Activated CD4-positive, alpha-beta T cell treated with anti-CD3 and anti-CD28 coated beads, Interleukin-2, amount 10 ng/mL, durations not matched to agents 24 days and 14 days (primary cell): ENCODE measurements around the gene ZNF750. TPM values are rescaled to one million over a fixed set of nuclear protein-coding genes. Genes with fewer than 3 reads are reported as not detected.

Experiments used
- DNase-seq: peaks from one replicate; pipeline ENCODE4 v3.0.0; 2022
- H3K27ac Mint-ChIP-seq: one replicate; pipeline ENCODE4 v1.8.0; 2022; ENCODE audit warnings: mild to moderate bottlenecking, mixed read lengths
- H3K27me3 Mint-ChIP-seq: one replicate; pipeline ENCODE4 v1.8.0; 2022; ENCODE audit warnings: mixed read lengths
- H3K36me3 Mint-ChIP-seq: one replicate; pipeline ENCODE4 v1.8.0; 2022; ENCODE audit warnings: low read depth, mild to moderate bottlenecking, mixed read lengths
- H3K4me1 Mint-ChIP-seq: one replicate; pipeline ENCODE4 v1.8.0; 2021; ENCODE audit warnings: mixed read lengths
- H3K4me3 Mint-ChIP-seq: one replicate; pipeline ENCODE4 v1.8.0; 2022; ENCODE audit warnings: mild to moderate bottlenecking, moderate library complexity, mixed read lengths
- H3K9me3 Mint-ChIP-seq: one replicate; pipeline ENCODE4 v1.8.0; 2021; ENCODE audit warnings: mixed read lengths
- intact Hi-C: fragments of 100-400 bp; cut with micrococcal nuclease; formaldehyde crosslinking; loops from one replicate; pipeline ENCODE4 v1.15.1; 2023
- total RNA-seq: library from RNA; stranded (reverse); gene quantifications from 2 replicates; pipeline ENCODE4 v1.2.3, GENCODE V29; 2022

Gene ZNF750
- total RNA-seq, 1 donor from 2014 or later = not detected

- intact Hi-C loops = no loop called here
- Mint-ChIP-seq H3K27me3 (no peaks in the 10 kb centered on the region), H3K27ac (peak overlapping the region; percentile 41), H3K9me3 (no peaks in the 10 kb centered on the region), H3K4me1 (peaks cover 66% of the 10 kb centered on the region), H3K4me3 (no peak overlapping the region), H3K36me3 (peaks cover 34% of the 10 kb centered on the region)
- DNase-seq = no peak
These were observed 38.7 kb upstream of the ZNF750 start for GRCh38 chr17:82878527-82878926.

DNA sequence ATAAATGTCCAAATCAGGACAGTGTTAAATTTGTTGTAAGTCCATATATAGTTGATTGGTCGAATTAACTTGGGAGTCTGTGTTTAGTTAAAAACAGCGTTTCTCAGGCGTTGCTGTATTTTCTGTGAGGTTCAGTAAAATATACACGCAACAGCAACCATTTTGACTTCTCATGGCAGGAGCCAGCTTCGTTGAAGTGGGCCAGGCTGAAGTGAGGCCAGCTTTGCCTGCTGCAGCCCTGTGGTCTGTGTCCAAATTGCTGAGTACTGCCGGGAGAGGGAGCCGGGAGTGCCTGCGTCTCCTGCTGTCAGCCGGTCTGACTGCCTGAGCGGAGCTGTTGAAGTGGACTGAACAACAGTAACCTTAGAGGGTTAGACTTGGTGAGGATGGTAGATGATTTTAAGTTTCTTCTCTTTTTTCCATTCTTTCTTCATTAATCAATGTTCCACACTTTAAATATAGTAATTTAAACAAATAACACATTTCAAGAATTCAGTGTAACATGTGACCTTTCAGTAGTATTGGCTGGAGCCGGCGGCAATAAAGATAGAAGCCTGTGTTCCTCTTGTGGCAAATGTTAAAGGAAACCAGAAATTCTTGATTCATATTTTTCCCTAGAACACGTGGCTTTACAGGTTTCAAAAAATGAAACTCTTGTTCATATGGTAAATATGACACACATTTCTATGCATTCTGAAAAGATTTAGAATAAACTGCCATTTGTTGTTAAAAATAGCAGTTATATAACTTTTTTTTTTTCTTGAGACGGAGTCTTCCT is 37.0 kb upstream of the ZNF750 start:
- Mint-ChIP-seq H3K27ac (peak overlapping the region; percentile 57), H3K27me3 (no peaks in the 10 kb centered on the region), H3K36me3 (peaks cover 38% of the 10 kb centered on the region), H3K4me1 (peaks cover 55% of the 10 kb centered on the region), H3K4me3 (no peak overlapping the region), H3K9me3 (no peaks in the 10 kb centered on the region)
- intact Hi-C loops = loop anchor here (2.0 kb wide), 1 partner anchor 14 kb away; no protein-coding TSS in a partner anchor
- DNase-seq = no peak

- peaks cover 41% of the 10 kb centered on the region for H3K36me3 Mint-ChIP-seq
- H3K9me3 Mint-ChIP-seq = no peaks in the 10 kb centered on the region
- peaks cover 53% of the 10 kb centered on the region for H3K4me1 Mint-ChIP-seq
- no peak for DNase-seq
- no peak overlapping the region for H3K27ac Mint-ChIP-seq
- H3K27me3 Mint-ChIP-seq = no peaks in the 10 kb centered on the region
- H3K4me3 Mint-ChIP-seq = peak overlapping the region; percentile 37
- intact Hi-C loops = loop anchor here (2.0 kb wide), 1 partner anchor 13 kb away; no protein-coding TSS in a partner anchor
These were observed 36.3 kb upstream of the ZNF750 start for GRCh38 chr17:82876149-82876548.

GRCh38 chr17:82875407-82875856 is 35.6 kb upstream of the ZNF750 start:
- peaks cover 46% of the 10 kb centered on the region for H3K36me3 Mint-ChIP-seq
- no peak overlapping the region for H3K4me3 Mint-ChIP-seq
- intact Hi-C loops = no loop called here
- H3K4me1 Mint-ChIP-seq = peaks cover 52% of the 10 kb centered on the region
- H3K9me3 Mint-ChIP-seq = no peaks in the 10 kb centered on the region
- H3K27ac Mint-ChIP-seq = no peak overlapping the region
- H3K27me3 Mint-ChIP-seq = no peaks in the 10 kb centered on the region
- DNase-seq = no peak

- no peak overlapping the region for H3K4me3 Mint-ChIP-seq
- no peaks in the 10 kb centered on the region for H3K27me3 Mint-ChIP-seq
- no peak overlapping the region for H3K27ac Mint-ChIP-seq
- no peak for DNase-seq
- H3K4me1 Mint-ChIP-seq = peaks cover 49% of the 10 kb centered on the region
- intact Hi-C loops = no loop called here
- H3K36me3 Mint-ChIP-seq = peaks cover 41% of the 10 kb centered on the region
- no peaks in the 10 kb centered on the region for H3K9me3 Mint-ChIP-seq
These were observed 34.4 kb upstream of the ZNF750 start for GRCh38 chr17:82874011-82874835.

- Mint-ChIP-seq H3K4me1 (peaks cover 45% of the 10 kb centered on the region), H3K27ac (no peak overlapping the region)
- intact Hi-C loops = no loop called here
These were observed 33.7 kb upstream of the ZNF750 start for GRCh38 chr17:82873521-82873920.

GRCh38 chr17:82872591-82873520 is 33.0 kb upstream of the ZNF750 start:
- DNase-seq = no peak
- H3K36me3 Mint-ChIP-seq = peaks cover 35% of the 10 kb centered on the region
- no peak overlapping the region for H3K4me3 Mint-ChIP-seq
- intact Hi-C loops = no loop called here
- H3K9me3 Mint-ChIP-seq = no peaks in the 10 kb centered on the region
- H3K27ac Mint-ChIP-seq = no peak overlapping the region
- no peaks in the 10 kb centered on the region for H3K27me3 Mint-ChIP-seq
- peaks cover 42% of the 10 kb centered on the region for H3K4me1 Mint-ChIP-seq

More at GRCh38 chr17:82873521-82873920, 33.7 kb upstream of the ZNF750 start:
- peaks cover 38% of the 10 kb centered on the region for H3K36me3 Mint-ChIP-seq
- no peak for DNase-seq
- no peak overlapping the region for H3K4me3 Mint-ChIP-seq
- H3K9me3 Mint-ChIP-seq = no peaks in the 10 kb centered on the region
- H3K27me3 Mint-ChIP-seq = no peaks in the 10 kb centered on the region

DNA sequence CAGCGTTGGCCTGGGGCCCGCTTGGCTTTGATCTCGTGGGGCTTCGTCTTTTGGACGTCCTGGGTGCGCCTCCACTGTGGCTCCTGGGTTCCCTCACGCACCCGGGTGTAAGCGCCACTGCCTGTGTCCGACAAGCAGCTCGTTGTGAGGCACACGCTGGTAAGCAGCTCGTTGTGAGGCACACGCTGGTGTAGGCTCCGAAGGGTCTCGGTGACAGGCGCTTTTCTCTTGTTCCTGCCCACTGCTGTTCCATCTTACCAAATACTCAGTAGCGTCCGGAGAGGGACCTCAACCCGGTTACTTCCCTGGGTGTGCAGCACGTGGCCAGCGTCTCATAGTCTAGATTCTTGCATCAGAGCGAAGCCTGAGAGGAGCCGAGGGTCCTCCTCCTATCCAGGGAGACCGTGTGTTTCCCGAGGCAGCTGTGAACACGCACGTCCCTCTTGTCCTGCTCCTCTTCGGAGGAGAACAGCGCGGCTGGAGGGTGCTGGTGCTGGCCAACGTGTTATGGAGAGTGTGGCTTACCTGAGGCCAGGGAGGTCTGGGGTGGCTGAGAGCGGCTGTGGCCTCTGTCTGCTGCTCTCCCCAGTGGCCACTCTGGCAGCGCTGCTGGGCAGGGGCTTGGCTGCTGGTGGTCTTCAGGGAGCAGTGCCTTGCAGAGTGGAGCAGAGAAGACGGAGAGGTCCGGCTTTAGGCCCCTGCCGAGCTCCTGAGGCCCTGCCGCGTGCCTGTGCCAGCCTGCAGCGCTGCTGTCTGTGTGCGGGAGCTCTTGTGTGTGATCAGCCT is 32.1 kb upstream of the ZNF750 start:
- intact Hi-C loops = no loop called here
- Mint-ChIP-seq H3K4me3 (no peak overlapping the region), H3K4me1 (peaks cover 42% of the 10 kb centered on the region), H3K27ac (no peak overlapping the region), H3K27me3 (no peaks in the 10 kb centered on the region), H3K9me3 (no peaks in the 10 kb centered on the region), H3K36me3 (peaks cover 37% of the 10 kb centered on the region)
- no peak for DNase-seq

DNA sequence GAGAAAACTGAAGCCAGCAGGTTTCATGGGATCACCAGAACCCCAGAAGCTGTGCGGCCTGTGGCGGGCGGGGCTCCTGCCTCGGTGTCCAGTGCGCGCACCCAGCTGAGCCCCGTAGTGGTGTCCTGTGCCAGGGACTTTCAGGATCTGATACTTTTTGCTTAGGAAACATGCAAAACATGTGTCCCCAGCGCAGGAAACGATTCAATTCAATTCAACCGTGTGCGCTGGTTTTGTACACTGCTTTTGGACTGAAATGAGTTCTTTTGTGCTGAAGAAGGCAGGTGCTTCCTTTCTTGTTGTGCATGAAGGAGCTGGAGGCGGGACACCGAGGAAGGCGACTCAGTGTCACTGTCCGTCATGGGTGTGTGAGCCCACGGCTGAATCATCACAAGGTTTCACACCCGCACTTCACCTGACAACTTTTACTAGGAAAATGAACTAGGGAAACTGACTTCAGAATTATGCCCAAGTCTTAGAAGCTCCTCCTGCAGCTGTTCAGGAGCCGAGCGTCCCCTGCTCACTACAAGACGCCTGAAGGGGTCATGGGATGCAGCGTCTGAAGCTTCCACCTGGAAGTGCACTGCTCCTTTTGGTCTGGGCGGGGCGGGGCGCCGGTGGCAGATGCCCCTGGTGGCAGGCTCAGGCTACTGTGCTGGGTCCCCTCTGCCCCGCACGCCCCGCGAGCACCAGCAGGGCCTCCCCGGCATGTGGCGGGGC is 31.4 kb upstream of the ZNF750 start:
- peaks cover 37% of the 10 kb centered on the region for H3K36me3 Mint-ChIP-seq
- peak overlapping the region; percentile 65 for H3K27ac Mint-ChIP-seq
- no peaks in the 10 kb centered on the region for H3K9me3 Mint-ChIP-seq
- H3K27me3 Mint-ChIP-seq = no peaks in the 10 kb centered on the region
- no peak for DNase-seq
- peak overlapping the region; percentile 15 for H3K4me3 Mint-ChIP-seq
- intact Hi-C loops = no loop called here
- H3K4me1 Mint-ChIP-seq = peaks cover 38% of the 10 kb centered on the region

GRCh38 chr17:82870541-82870940 is 30.7 kb upstream of the ZNF750 start:
- intact Hi-C loops = no loop called here
- H3K27ac Mint-ChIP-seq = no peak overlapping the region
- H3K4me1 Mint-ChIP-seq = peaks cover 41% of the 10 kb centered on the region
- H3K27me3 Mint-ChIP-seq = no peaks in the 10 kb centered on the region
- H3K4me3 Mint-ChIP-seq = no peak overlapping the region
- H3K36me3 Mint-ChIP-seq = peaks cover 35% of the 10 kb centered on the region
- H3K9me3 Mint-ChIP-seq = no peaks in the 10 kb centered on the region
- DNase-seq = no peak

GRCh38 chr17:82870091-82870491 is 30.3 kb upstream of the ZNF750 start:
- peaks cover 35% of the 10 kb centered on the region for H3K36me3 Mint-ChIP-seq
- intact Hi-C loops = no loop called here
- no peaks in the 10 kb centered on the region for H3K9me3 Mint-ChIP-seq
- H3K4me1 Mint-ChIP-seq = peaks cover 44% of the 10 kb centered on the region
- DNase-seq = no peak
- H3K27ac Mint-ChIP-seq = peak overlapping the region; percentile 62
- H3K27me3 Mint-ChIP-seq = no peaks in the 10 kb centered on the region
- H3K4me3 Mint-ChIP-seq = no peak overlapping the region

GRCh38 chr17:82869536-82869935 is 29.7 kb upstream of the ZNF750 start:
- intact Hi-C loops = loop anchor here (10.0 kb wide), 1 partner anchor 85 kb away; no protein-coding TSS in a partner anchor
- Mint-ChIP-seq H3K36me3 (peaks cover 35% of the 10 kb centered on the region), H3K4me1 (peaks cover 42% of the 10 kb centered on the region)

More at GRCh38 chr17:82869536-82869935, 29.7 kb upstream of the ZNF750 start:
- Mint-ChIP-seq H3K4me3 (no peak overlapping the region), H3K27me3 (no peaks in the 10 kb centered on the region), H3K27ac (peak overlapping the region; percentile 62), H3K9me3 (no peaks in the 10 kb centered on the region)
- DNase-seq = no peak
